ENCODE measurements around the gene ABCG4. TPM values are rescaled to one million over a fixed set of nuclear protein-coding genes. Genes with fewer than 3 reads are reported as not detected.

The ABCG4 gene
- total and polyA plus RNA-seq, 12 donors, result 0.17 to 1.6 (median 1.2) TPM

- H3K4me3 ChIP-seq, result no peak overlapping the region
- peak; percentile 44 to 74 (median 68) for TF ChIP-seq CTCF (IDR thresholded peaks at IDR 0.05)
- DNase-seq (peak; percentile 44 to 53), ATAC-seq (peak; percentile 48 to 82 (median 78))
- H3K4me1 ChIP-seq, result peaks cover 0 to 20% (median 11%) of the 10 kb centered on the region in 9 donors
- H3K27ac ChIP-seq, result no peak overlapping the region
- no peaks in the 10 kb centered on the region for H3K9me3 ChIP-seq
- peaks cover 0 to 49% (median 18%) of the 10 kb centered on the region in 7 donors for H3K27me3 ChIP-seq
- WGBS, 2 donors, result 13 to 14% methylated on average over 7 of the region's 7 CpGs
- H3K36me3 ChIP-seq, result no peaks in the 10 kb centered on the region
- intact Hi-C loops (cut with DNase I), result loop anchor here (2.0 to 10.0 kb wide), 6 partner anchors 47 to 180 kb away; no protein-coding TSS in a partner anchor
These were observed 3.9 kb upstream of the ABCG4 start for GRCh38 chr11:119144825-119145486.

GRCh38 chr11:119145551-119145950 is 3.3 kb upstream of the ABCG4 start:
- DNase-seq (no peak), ATAC-seq (no peak)
- H3K4me1 ChIP-seq, result peaks cover 0 to 21% (median 11%) of the 10 kb centered on the region in 9 donors
- 40 to 44% methylated on average over 3 of the region's 3 CpGs for WGBS, 2 donors
- H3K27me3 ChIP-seq, result peaks cover 0 to 55% (median 18%) of the 10 kb centered on the region in 7 donors
- intact Hi-C loops (cut with DNase I), result loop anchor here (2.0 to 10.0 kb wide), 6 partner anchors 47 to 179 kb away; no protein-coding TSS in a partner anchor
- no peaks in the 10 kb centered on the region for H3K9me3 ChIP-seq
- H3K4me3 ChIP-seq, result no peak overlapping the region
- TF ChIP-seq CTCF (IDR thresholded peaks at IDR 0.05), result no peak
- no peak overlapping the region for H3K27ac ChIP-seq
- no peaks in the 10 kb centered on the region for H3K36me3 ChIP-seq

GRCh38 chr11:119147604-119148333 is 1.1 kb upstream of the ABCG4 start:
- no peak for ATAC-seq
- 68 to 77% methylated on average over 6 of the region's 6 CpGs for WGBS, 2 donors
- peaks cover 0 to 72% (median 18%) of the 10 kb centered on the region in 7 donors for H3K27me3 ChIP-seq
- H3K4me1 ChIP-seq, result peaks cover 0 to 24% (median 11%) of the 10 kb centered on the region in 9 donors
- H3K36me3 ChIP-seq, result no peaks in the 10 kb centered on the region
- intact Hi-C loops (cut with DNase I), result loop anchor here in 7 of 10 donors (5.0 to 10.0 kb wide), 5 partner anchors 45 to 177 kb away; no protein-coding TSS in a partner anchor
- H3K9me3 ChIP-seq, result no peaks in the 10 kb centered on the region
- H3K4me3 ChIP-seq, result no peak overlapping the region
- DNase-seq, result no peak
- TF ChIP-seq CTCF (IDR thresholded peaks at IDR 0.05), result no peak
- no peak overlapping the region for H3K27ac ChIP-seq

- TF ChIP-seq CTCF (IDR thresholded peaks at IDR 0.05), result no peak
- no peak for DNase-seq
These were observed 183 bp upstream of the ABCG4 start for GRCh38 chr11:119148720-119149017.

More at GRCh38 chr11:119148720-119149017, 183 bp upstream of the ABCG4 start:
- H3K4me1 ChIP-seq, result peaks cover 0 to 24% (median 11%) of the 10 kb centered on the region in 9 donors
- H3K36me3 ChIP-seq, result no peaks in the 10 kb centered on the region
- peak overlapping the region in 1 of 10 donors; percentile 10 for H3K27ac ChIP-seq
- 2 to 3% methylated on average over 16 of the region's 16 CpGs for WGBS, 2 donors
- intact Hi-C loops (cut with DNase I), result loop anchor here in 7 of 10 donors (5.0 to 10.0 kb wide), 5 partner anchors 44 to 176 kb away; no protein-coding TSS in a partner anchor
- H3K9me3 ChIP-seq, result no peaks in the 10 kb centered on the region
- H3K27me3 ChIP-seq, result peaks cover 0 to 77% (median 18%) of the 10 kb centered on the region in 7 donors
- ATAC-seq, result peak in 1 of 8 donors; percentile 19
- peak overlapping the region; percentile 8 to 68 (median 62) for H3K4me3 ChIP-seq

Data from heart right ventricle (tissue), 16 donors.